Fibroblast of lung (primary cell): Measurements from ENCODE around the gene EIF2S1. TPM values are rescaled to one million over a fixed set of nuclear protein-coding genes. Genes with fewer than 3 reads are reported as not detected.
"Not testable (repeated sequence)": the region's sequence is repeated elsewhere in the genome, so short reads cannot be mapped to it uniquely, and the experiment has no call there.

Experiments
- DNase-seq, 2 donors: peaks; one replicate each; pipeline versions ENCODE4 v3.0.0 to v3.0.0-alpha.2; 2010; ENCODE audit warnings: low read depth in 2 of 2
- H2AFZ ChIP-seq: 2 replicates; pipeline ENCODE4 v1.5.1; 2012; ENCODE audit warnings: low read length, control low read depth, inconsistent platforms
- H3K27ac ChIP-seq: 2 replicates; pipeline ENCODE4 v1.5.1; 2011; ENCODE audit warnings: low read length, control low read depth; ENCODE audit not compliant: insufficient read depth
- H3K27me3 ChIP-seq: 2 replicates; pipeline ENCODE4 v1.5.1; 2011; ENCODE audit warnings: mild to moderate bottlenecking, low read length; ENCODE audit not compliant: control insufficient read depth, insufficient read depth
- H3K36me3 ChIP-seq: 2 replicates; pipeline ENCODE4 v1.5.1; 2011; ENCODE audit warnings: low read length; ENCODE audit not compliant: control insufficient read depth, insufficient read depth
- H3K4me1 ChIP-seq: 2 replicates; pipeline ENCODE4 v1.5.1; 2011; ENCODE audit warnings: low read length; ENCODE audit not compliant: control insufficient read depth, insufficient read depth; ENCODE audit errors: extremely low read depth
- H3K4me2 ChIP-seq: 2 replicates; pipeline ENCODE4 v1.5.1; 2011; ENCODE audit warnings: low read length, control low read depth; ENCODE audit not compliant: insufficient read depth; ENCODE audit errors: extremely low read depth
- H3K4me3 ChIP-seq, 4 experiments: fragments of 200-600 bp in 1 of 4; sonication (generic) in 1 of 4; replicated peaks in 1 of 4; 2 replicates each; pipeline ENCODE4 v1.5.1; 2011 to 2016; ENCODE audit warnings: low read length in 4 of 4, low read depth in 3 of 4, mild to moderate bottlenecking in 3 of 4, control low read depth in 2 of 4, inconsistent platforms in 1 of 4, mixed read lengths in 1 of 4; ENCODE audit not compliant: insufficient read depth in 1 of 4; ENCODE audit errors: control extremely low read depth in 1 of 4
- H3K79me2 ChIP-seq: 2 replicates; pipeline ENCODE4 v1.5.1; 2012; ENCODE audit warnings: mild to moderate bottlenecking, low read length, inconsistent platforms; ENCODE audit not compliant: control insufficient read depth, insufficient read depth
- H3K9ac ChIP-seq: 2 replicates; pipeline ENCODE4 v1.5.1; 2011; ENCODE audit warnings: mild to moderate bottlenecking, low read length, control low read depth; ENCODE audit not compliant: insufficient read depth
- H3K9me3 ChIP-seq: 2 replicates; pipeline ENCODE4 v1.5.1; 2012; ENCODE audit warnings: low read depth, low read length; ENCODE audit not compliant: control insufficient read depth, insufficient read depth
- H4K20me1 ChIP-seq: 2 replicates; pipeline ENCODE4 v1.5.1; 2011; ENCODE audit warnings: low read length; ENCODE audit not compliant: control insufficient read depth, insufficient read depth; ENCODE audit errors: extremely low read depth
- EZH2 ChIP-seq: IDR thresholded peaks from 2 replicates; pipeline ENCODE4 v1.5.1; 2012; ENCODE audit warnings: low read length, control low read depth, mild to moderate bottlenecking; ENCODE audit errors: missing control alignments
- polyA plus RNA-seq, 2 donors: library from polyadenylated mRNA; depleted of rRNA in 1 of 2; stranded (reverse) in 1 of 2; unstranded in 1 of 2; fragments of >200 nt; gene quantifications; 2 replicates each; pipeline ENCODE4 v1.2.1, GENCODE V29; 2011 to 2012; ENCODE audit warnings: missing spikeins in 1 of 2
- total RNA-seq: library from RNA; depleted of rRNA; stranded (reverse); fragments of >200 nt; gene quantifications from 2 replicates; pipeline ENCODE4 v1.2.1, GENCODE V29; 2014
- TF ChIP-seq, protein P1 (sequence below), 2 donors: IDR thresholded peaks in 1 of 2; conservative IDR thresholded peaks in 1 of 2; 1 replicate in 1 of 2; 2 replicates in 1 of 2; pipeline ENCODE4 v1.5.1; 2011 to 2012; ENCODE audit warnings: low read length in 2 of 2, control low read depth in 1 of 2, inconsistent platforms in 1 of 2, low read depth in 1 of 2, mild to moderate bottlenecking in 1 of 2

The EIF2S1 gene
- total and polyA plus RNA-seq, 2 donors (not counting 1 experiment from before 2014, with no cell fraction given): 180 to 182 TPM

DNA sequence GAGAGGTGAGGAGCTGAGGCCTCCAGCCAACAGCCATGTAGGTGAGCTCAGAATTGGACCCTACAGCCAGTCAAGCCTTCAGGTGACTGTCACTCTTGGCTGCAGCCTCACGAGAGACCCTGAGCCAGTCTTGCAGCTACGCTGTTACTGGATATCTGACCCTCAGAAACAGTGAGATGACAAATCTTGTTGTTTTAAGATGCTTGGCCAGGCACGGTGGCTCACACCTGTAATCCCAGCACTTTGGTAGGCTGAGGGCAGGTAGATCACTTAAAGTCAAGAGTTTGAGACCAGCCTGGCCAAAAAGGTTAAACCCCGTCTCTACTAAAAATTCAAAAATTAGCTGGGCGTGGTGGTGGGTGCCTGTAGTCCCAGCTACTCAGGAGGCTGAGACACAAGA lies 45.6 kb downstream of the EIF2S1 start:
- Histone ChIP-seq H3K27ac (no peak overlapping the region), H3K4me2 (no peak overlapping the region), H3K27me3 (no peaks in the 10 kb centered on the region), H2AFZ (no peak overlapping the region), H3K4me1 (no peaks in the 10 kb centered on the region), H4K20me1 (no peaks in the 10 kb centered on the region), H3K4me3 (no peak overlapping the region), H3K36me3 (no peaks in the 10 kb centered on the region), H3K79me2 (no peaks in the 10 kb centered on the region), H3K9me3 (no peaks in the 10 kb centered on the region), H3K9ac (no peak overlapping the region)
- DNase-seq: no peak
- TF ChIP-seq, protein P1, sequence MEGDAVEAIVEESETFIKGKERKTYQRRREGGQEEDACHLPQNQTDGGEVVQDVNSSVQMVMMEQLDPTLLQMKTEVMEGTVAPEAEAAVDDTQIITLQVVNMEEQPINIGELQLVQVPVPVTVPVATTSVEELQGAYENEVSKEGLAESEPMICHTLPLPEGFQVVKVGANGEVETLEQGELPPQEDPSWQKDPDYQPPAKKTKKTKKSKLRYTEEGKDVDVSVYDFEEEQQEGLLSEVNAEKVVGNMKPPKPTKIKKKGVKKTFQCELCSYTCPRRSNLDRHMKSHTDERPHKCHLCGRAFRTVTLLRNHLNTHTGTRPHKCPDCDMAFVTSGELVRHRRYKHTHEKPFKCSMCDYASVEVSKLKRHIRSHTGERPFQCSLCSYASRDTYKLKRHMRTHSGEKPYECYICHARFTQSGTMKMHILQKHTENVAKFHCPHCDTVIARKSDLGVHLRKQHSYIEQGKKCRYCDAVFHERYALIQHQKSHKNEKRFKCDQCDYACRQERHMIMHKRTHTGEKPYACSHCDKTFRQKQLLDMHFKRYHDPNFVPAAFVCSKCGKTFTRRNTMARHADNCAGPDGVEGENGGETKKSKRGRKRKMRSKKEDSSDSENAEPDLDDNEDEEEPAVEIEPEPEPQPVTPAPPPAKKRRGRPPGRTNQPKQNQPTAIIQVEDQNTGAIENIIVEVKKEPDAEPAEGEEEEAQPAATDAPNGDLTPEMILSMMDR (conservative IDR thresholded peaks at IDR 0.05 in 1 of 2, IDR thresholded peaks at IDR 0.05 in 1 of 2; ENCODE audit: low read depth in 1 of 2, low read length in 2 of 2): no peak

DNA sequence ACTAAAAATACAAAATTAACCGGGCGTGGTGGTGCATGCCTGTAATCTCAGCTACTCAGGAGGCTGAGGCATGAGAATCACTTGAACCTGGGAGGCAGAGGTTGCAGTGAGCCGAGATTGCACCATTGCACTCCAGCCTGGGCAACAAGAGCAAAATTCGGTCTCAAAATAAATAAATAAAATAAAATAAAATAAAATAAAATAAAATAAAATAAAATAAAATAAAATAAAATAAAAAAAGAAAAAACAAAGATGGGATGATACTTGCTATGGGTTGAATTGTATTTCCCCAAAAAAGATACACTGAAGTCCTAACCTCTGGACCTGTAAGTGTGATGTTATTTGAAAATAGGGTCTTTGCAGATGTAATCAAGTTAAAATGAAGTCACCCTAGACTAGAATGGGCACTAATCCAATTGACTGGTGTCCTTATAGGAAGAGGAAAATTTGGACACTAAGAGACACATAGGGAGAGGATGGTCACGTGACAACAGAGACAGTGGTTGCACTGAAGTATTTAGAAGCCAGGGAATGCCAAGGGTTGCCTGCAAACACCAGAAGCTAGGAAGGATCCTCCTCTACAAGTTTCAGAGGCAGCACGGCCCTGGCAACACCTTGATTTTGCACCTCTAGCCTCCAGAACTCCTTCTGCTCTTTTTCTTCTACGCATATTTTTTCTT lies 48.1 kb downstream of the EIF2S1 start:
- H3K9ac ChIP-seq, H3K27ac ChIP-seq, H3K27me3 ChIP-seq, DNase-seq, H2AFZ ChIP-seq, H3K4me1 ChIP-seq, H4K20me1 ChIP-seq, H3K9me3 ChIP-seq, H3K4me3 ChIP-seq, H3K79me2 ChIP-seq, H3K36me3 ChIP-seq, H3K4me2 ChIP-seq: not testable (repeated sequence)

DNA sequence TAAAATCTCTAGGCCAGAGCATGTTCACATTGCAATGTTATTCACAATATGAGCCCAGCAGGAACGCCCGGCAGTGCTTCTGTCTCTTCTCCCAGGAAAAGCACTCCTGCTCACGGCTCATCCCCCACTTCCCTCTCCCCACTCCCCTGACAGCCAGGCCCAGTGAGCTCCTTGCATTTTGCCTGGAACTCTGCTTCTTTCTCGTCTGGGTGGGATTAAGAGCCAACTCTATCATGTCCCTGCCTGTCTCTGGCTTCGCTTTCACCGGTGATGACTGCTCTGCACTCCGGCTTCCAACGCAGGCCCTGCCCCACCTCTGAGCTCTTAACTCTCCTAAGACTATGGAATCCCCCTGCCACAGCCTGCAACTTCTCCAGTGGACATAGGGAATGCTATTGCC lies 49.3 kb downstream of the EIF2S1 start:
- Histone ChIP-seq H2AFZ (no peak overlapping the region), H3K4me3 (no peak overlapping the region), H3K79me2 (no peaks in the 10 kb centered on the region), H3K4me1 (peaks cover 3% of the 10 kb centered on the region), H3K36me3 (no peaks in the 10 kb centered on the region), H3K9me3 (no peaks in the 10 kb centered on the region), H3K4me2 (no peak overlapping the region), H3K9ac (no peak overlapping the region), H4K20me1 (no peaks in the 10 kb centered on the region), H3K27ac (no peak overlapping the region), H3K27me3 (no peaks in the 10 kb centered on the region)
- TF ChIP-seq, protein P1 (conservative IDR thresholded peaks at IDR 0.05 in 1 of 2, IDR thresholded peaks at IDR 0.05 in 1 of 2; ENCODE audit: low read depth in 1 of 2, low read length in 2 of 2): no peak
- TF ChIP-seq EZH2: no peak
- no peak for DNase-seq
